Kidney (tissue), 14 donors: Measurements from ENCODE around the gene AZU1. TPM values are rescaled to one million over a fixed set of nuclear protein-coding genes. Genes with fewer than 3 reads are reported as not detected.

ENCODE experiments used
- DNase-seq, 5 donors: peaks; one replicate each; pipeline ENCODE4 v3.0.0-alpha.2; 2013 to 2020
- FAIRE-seq: peaks from 2 replicates; lab custom pipeline; 2012; peaks lifted over from hg19 to GRCh38; lab: Jason Lieb, UNC
- H3K27ac ChIP-seq, 2 donors: one replicate each; pipeline ENCODE4 v1.7.0; 2013; ENCODE audit warnings: low read depth in 2 of 2, low read length in 2 of 2, inconsistent platforms in 1 of 2
- H3K27me3 ChIP-seq: one replicate; pipeline ENCODE4 v1.7.1; 2013; ENCODE audit warnings: low read length, inconsistent platforms; ENCODE audit not compliant: control insufficient read depth, insufficient read depth
- H3K36me3 ChIP-seq, 3 donors: one replicate each; pipeline versions ENCODE4 v1.7.0 to v1.7.1; 2013; ENCODE audit warnings: low read length in 3 of 3, control low read depth in 1 of 3, inconsistent platforms in 1 of 3; ENCODE audit not compliant: insufficient read depth in 3 of 3, control insufficient read depth in 2 of 3
- H3K4me1 ChIP-seq, 3 donors: one replicate each; pipeline versions ENCODE4 v1.7.0 to v1.7.1; 2013; ENCODE audit warnings: low read length in 3 of 3, inconsistent platforms in 1 of 3, low read depth in 1 of 3; ENCODE audit not compliant: control insufficient read depth in 2 of 3, insufficient read depth in 2 of 3
- H3K4me3 ChIP-seq, 3 donors: one replicate each; pipeline versions ENCODE4 v1.7.0 to v1.8.1; 2013; ENCODE audit warnings: low read length in 3 of 3, control low read depth in 1 of 3, inconsistent platforms in 1 of 3
- H3K9ac ChIP-seq, 3 donors: one replicate each; pipeline versions ENCODE4 v1.7.0 to v1.7.1; 2013; ENCODE audit warnings: low read length in 3 of 3, control low read depth in 1 of 3, inconsistent platforms in 1 of 3
- H3K9me3 ChIP-seq, 3 donors: one replicate each; pipeline versions ENCODE4 v1.7.0 to v1.7.1; 2013; ENCODE audit warnings: low read length in 3 of 3, control low read depth in 1 of 3, inconsistent platforms in 1 of 3; ENCODE audit not compliant: control insufficient read depth in 2 of 3, insufficient read depth in 1 of 3
- intact Hi-C: fragments of 100-400 bp; cut with DNase I; formaldehyde crosslinking; loops from one replicate; pipeline ENCODE4 v1.11.1; 2022
- polyA plus RNA-seq: library from polyadenylated mRNA; stranded (reverse); fragments of 350-450 nt; fragmentation: Illumina TruSeq; extraction: RNeasy Lipid Tissue Mini Kit (QIAGEN cat#74804); gene quantifications from one replicate; pipeline ENCODE4 v1.2.3, GENCODE V29; 2014; ENCODE audit warnings: low read depth, low replicate concordance; ENCODE audit not compliant: insufficient read depth
- total RNA-seq: library from RNA; stranded (reverse); fragmentation: NEBNext Ultra II Directional; extraction: Animal tissue kit (Norgen Biotek cat#: 25700); gene quantifications from one replicate; pipeline ENCODE4 v1.2.1, GENCODE V29; 2021
- TF ChIP-seq, protein P1 (sequence below): IDR thresholded peaks from 3 replicates; pipeline ENCODE4 v1.5.1; 2012; ENCODE audit warnings: mild to moderate bottlenecking, moderate library complexity, borderline replicate concordance; ENCODE audit not compliant: insufficient read depth; ENCODE audit errors: extremely low read depth
- donor health status: control.
- donor health status: control.
- donor health status: control.
- donor health status: control.
- donor health status: control.
- donor health status: DM: yes; HTN: yes; CAD: no.
- donor health status: Normal renal cell carcinoma (clear cell type).

AZU1 gene
- total and polyA plus RNA-seq, 2 donors from 2014 or later = 0.50 TPM; not detected in 1

DNA sequence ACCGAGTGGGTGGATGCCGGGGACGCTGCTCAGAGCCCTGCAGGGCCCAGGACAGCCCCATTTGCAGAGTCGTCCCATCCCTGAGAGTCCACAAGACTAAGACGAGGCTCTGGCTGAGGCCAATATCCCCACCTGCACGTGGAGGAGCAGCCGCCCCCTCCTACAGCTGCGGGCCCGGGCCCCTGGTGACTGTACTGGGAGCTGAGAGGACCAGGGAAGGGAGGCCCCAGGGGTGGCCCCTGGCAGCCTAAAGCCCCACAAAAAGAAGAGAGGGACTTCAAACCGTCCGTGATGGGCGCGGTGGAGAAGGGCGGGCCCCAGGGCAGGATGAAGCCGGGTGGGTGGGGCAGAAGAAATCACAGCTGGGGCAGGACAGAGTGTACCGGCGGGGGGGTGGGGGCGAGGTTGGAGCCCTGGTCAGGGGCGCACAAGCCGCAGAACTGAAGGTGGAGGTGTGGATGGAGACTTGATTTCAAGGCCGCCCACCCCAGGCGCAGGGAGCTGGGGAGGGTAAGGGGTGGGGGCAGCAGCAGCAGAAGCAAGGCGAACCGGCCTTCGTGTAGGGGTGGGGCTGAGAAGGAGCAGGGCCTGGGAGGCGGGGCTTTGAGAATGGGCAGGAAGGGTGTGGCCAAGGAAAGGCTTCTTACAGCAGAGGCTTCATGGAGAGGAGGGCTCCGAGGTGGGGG lies 44.8 kb downstream of the AZU1 start:
- Histone ChIP-seq H3K27ac (no peak overlapping the region), H3K27me3 (no peaks in the 10 kb centered on the region), H3K9me3 (no peaks in the 10 kb centered on the region), H3K36me3 (peaks cover 0 to 15% (median 0%) of the 10 kb centered on the region in 3 donors), H3K4me1 (peaks cover 0 to 4% (median 0%) of the 10 kb centered on the region in 3 donors), H3K4me3 (no peak overlapping the region), H3K9ac (no peak overlapping the region)
- intact Hi-C loops = no loop called here
- peak in 2 of 5 donors; percentile 50 to 92 for DNase-seq
- TF ChIP-seq, protein P1, sequence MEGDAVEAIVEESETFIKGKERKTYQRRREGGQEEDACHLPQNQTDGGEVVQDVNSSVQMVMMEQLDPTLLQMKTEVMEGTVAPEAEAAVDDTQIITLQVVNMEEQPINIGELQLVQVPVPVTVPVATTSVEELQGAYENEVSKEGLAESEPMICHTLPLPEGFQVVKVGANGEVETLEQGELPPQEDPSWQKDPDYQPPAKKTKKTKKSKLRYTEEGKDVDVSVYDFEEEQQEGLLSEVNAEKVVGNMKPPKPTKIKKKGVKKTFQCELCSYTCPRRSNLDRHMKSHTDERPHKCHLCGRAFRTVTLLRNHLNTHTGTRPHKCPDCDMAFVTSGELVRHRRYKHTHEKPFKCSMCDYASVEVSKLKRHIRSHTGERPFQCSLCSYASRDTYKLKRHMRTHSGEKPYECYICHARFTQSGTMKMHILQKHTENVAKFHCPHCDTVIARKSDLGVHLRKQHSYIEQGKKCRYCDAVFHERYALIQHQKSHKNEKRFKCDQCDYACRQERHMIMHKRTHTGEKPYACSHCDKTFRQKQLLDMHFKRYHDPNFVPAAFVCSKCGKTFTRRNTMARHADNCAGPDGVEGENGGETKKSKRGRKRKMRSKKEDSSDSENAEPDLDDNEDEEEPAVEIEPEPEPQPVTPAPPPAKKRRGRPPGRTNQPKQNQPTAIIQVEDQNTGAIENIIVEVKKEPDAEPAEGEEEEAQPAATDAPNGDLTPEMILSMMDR = no peak
- FAIRE-seq = no peak

DNA sequence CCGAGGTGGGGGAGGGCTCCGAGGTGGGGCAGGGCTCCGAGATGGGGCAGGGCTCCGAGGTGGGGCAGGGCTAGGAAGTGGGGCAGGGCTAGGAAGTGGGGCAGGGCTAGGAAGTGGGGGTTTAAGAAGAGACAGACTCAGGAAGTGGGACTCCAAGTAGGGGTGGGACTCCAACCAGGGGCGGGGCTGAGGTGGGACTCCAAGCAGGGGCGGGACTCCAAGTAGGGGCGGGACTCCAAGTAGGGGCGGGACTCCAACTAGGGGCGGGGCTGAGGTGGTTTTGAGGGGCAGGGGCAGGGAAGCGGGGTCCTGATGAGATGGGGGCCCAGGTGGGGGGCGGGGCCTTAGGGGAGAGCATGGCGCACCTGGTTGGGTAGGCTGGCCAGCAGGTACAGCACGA lies 45.4 kb downstream of the AZU1 start:
- H3K36me3 ChIP-seq = peaks cover 0 to 13% (median 0%) of the 10 kb centered on the region in 3 donors
- no peaks in the 10 kb centered on the region for H3K9me3 ChIP-seq
- peaks cover 0 to 4% (median 0%) of the 10 kb centered on the region in 3 donors for H3K4me1 ChIP-seq
- intact Hi-C loops = no loop called here
- TF ChIP-seq, protein P1 = no peak
- H3K27ac ChIP-seq = no peak overlapping the region
- no peaks in the 10 kb centered on the region for H3K27me3 ChIP-seq
- peak in 1 of 5 donors; percentile 89 for DNase-seq
- no peak for FAIRE-seq
- H3K4me3 ChIP-seq = no peak overlapping the region
- H3K9ac ChIP-seq = no peak overlapping the region

DNA sequence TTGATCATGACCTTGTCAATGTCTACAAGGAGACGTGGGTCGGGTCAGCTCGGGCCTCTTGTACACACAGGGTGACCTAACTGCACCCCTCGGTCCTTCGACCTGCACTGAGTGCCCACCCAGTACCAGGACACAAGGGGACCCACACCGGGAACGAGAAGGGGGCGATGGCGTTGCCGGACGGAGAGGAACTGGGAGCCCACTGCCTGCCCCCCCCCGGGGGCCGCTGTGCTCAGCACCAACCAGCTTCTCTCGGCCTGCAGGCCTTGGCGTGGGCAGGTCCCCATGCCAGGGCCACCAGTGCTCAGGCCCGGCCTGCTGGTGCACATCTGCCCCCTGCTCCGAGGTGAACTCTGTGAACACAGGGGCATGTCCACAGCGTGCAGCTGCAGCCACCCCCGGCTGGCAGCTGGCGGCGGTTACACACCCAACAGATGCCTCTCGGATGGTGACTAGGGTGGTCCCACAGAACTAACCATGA lies 46.0 kb downstream of the AZU1 start:
- TF ChIP-seq, protein P1 = no peak
- DNase-seq (peak in 1 of 5 donors; percentile 83), FAIRE-seq (no peak)
- intact Hi-C loops = no loop called here
- Histone ChIP-seq H3K27ac (no peak overlapping the region), H3K36me3 (peaks cover 0 to 11% (median 0%) of the 10 kb centered on the region in 3 donors), H3K4me1 (peaks cover 0 to 4% (median 0%) of the 10 kb centered on the region in 3 donors), H3K9me3 (no peaks in the 10 kb centered on the region), H3K27me3 (no peaks in the 10 kb centered on the region), H3K9ac (no peak overlapping the region), H3K4me3 (no peak overlapping the region)
